GM19463 (cell line): ENCODE results near the gene TRIM67.
"Not testable (repeated sequence)": the region's sequence is repeated elsewhere in the genome, so short reads cannot be mapped to it uniquely, and the experiment has no call there.

Experiments
- ATAC-seq: cut with Tn5 transposase; IDR thresholded peaks from one replicate; pipeline ENCODE4 v1.9.1; 2021; ENCODE audit warnings: mild to moderate bottlenecking, moderate library complexity; ENCODE audit not compliant: unreplicated experiment

The TRIM67 gene

DNA sequence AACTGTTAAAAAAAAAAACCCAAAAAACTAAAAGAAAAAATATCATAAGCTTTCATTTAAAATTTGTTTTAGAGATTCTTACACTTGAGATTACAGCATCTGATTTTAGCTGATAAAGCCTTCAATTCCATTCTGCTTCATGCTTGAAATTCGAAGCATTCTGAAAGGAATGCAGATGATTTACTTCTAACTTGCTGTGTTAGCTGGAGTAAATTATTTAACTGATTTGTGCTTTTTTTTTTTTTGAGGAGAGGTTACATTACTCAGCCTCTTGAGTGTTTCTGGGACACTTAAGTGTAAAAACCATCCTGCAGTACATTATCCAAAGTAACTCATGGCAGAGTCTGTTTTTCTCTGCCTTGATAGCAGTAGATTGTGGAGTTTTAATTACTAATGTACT lies 4.5 kb upstream of the TRIM67 start:
- ATAC-seq = no peak

DNA sequence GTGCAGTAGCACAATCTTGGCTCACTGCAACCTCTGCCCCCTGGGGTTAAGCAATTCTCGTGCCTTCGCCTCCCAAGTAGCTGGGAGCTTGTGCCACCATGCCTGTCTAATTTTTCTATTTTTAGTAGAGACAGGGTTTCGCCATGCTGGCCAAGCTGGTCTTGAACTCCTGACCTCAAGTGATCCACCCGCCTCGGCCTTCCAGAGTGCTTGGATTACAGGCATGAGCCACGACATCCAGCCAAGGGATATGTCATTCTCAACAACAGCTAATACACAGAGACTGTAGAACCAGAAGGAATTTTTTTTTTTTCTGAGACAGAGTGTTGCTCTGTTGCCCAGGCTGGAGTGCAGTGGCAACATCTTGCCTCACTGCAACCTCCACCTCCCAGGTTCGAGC lies 3.7 kb upstream of the TRIM67 start:
- not testable (repeated sequence) for ATAC-seq

DNA sequence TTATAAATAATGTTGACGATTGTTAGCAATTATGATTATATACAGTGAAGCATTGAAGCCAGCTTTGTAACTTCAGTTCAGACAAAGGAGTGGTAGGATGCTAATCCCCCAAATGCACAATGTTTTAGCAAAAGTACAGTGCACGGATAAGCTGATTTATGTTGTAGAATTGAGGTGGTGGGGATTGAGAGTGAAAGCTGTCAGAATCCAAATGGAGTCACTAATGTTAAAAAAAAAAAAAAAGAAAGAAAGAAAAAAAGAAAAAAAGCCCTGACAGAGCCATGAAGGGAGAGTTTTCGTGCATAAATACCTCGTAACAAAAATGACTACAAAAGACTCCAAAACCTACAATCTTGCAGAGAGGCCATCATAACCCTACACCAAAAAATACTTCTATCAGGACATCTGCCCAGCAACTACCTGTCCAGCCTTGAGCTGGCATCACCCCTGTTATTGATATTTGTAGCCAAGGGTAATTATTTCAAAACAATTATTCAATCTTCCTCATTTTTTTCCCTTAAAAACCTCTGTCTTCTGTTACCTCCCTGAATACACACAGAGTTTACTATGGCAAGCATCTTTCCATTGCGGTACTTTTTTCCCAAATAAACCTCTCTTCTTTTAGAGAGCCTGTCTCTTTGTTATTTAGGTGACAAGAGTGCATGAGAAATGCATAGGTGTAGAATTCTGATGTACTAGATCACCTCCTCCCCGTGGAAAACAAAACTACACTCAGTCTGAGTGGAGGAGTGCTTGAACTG lies 2.5 kb upstream of the TRIM67 start:
- ATAC-seq = no peak

DNA sequence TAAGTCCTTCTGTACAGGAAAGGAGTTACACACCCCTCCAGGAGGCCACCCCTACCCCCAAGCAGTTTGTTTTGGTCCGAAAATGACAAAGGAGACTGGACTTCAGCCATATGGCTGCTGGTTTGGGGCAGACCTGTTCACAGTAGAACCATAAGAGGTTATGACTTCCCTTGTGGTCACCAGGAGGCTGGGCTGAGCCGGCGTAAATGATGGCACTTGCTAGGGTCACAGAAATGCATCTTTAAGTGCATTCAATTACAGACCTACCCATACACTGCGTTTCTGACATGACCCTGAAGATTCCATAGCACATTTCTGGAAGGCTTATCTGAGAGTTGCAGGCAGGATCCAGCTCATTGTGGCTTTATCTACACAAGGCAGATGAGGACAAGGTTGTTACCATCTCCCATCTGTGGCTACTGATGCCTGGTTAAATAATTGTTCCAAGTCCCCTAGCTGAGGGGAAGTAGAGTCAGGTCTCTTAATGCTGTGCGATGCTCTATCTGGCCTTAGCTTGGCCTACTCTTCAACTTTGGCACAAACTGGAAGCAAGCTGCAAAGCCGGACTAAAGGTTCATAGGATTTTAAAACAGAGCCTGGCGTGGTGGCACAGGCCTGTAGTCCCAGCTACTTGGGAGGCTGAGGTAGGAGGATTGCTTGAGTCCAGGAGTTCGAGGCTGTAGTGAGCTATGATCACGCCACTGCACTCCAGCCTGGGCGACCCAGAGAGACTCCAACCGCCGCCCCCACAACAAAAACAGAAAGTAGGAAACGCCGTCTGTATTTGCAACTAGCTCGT lies 1.7 kb upstream of the TRIM67 start:
- no peak for ATAC-seq

DNA sequence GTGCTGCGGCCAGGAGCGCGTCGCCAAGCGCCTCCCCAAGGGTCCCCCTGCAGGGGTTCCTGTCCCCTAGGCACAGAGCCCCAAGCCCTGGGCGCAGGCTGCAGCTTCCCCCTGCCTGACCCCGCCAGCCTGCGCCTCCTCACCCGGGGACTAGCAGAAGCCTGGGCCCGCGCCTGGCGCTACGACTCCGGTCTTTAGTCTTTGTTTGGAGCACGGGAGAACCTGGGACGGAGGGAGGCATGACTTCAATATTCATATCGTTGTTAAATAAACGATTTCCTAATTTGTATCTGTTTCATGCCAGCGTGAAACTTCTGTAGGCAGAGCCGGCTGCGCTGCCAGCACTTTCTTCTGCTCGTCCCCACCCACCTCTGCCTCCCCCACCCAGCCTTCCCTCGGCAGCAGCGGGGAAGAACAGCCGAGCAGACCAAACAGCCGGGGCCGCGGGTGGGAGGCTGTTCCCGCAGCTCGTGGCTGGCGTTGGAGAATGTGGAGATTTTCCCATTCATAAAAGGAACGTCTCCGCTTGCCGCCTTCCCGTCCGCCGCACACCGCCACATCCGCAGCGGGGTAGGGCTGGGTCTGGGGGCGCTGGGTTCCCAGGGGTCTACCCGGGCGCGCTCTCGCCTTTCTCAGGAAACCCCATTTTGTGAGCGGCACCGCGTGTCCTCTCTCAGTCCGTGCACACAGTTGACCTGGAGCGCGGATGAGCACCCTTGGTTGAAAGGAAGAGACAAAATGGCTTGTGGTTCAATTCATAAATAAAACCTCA lies 777 bp upstream of the TRIM67 start:
- ATAC-seq = no peak

DNA sequence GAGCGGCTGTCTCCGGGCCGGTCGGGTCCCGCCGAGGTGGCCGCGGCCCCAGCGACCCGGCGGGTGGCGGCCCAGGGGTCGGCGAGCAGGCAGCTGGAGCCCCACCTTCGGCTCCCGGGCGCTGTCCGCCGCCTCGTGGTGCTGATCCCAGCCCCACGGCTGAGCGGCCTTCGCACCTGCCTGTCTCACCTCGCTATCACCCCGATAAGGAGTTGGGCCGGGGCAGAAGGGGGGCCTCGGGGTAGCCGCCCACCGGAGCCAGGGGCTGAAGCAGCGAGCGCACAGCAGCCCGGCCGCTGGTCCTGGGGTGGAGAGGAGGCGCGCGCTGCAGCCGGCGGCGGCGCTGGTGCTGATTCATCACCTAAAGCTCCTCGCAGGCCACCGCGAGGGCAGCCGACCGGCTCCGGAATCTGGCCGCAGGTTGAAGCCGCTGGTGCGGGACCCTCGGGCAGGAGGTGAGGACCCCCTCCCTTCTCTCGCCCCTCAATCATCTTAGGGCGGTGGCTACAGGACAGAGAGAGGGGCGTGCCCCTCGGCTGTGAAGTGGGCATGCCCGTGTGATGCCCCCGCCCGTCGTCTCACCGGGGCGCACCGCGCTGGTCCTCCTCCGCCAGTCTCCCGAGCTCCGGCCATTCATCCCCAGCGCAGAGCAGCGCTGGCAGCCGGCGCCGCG lies 575 bp downstream of the TRIM67 start:
- no peak for ATAC-seq

DNA sequence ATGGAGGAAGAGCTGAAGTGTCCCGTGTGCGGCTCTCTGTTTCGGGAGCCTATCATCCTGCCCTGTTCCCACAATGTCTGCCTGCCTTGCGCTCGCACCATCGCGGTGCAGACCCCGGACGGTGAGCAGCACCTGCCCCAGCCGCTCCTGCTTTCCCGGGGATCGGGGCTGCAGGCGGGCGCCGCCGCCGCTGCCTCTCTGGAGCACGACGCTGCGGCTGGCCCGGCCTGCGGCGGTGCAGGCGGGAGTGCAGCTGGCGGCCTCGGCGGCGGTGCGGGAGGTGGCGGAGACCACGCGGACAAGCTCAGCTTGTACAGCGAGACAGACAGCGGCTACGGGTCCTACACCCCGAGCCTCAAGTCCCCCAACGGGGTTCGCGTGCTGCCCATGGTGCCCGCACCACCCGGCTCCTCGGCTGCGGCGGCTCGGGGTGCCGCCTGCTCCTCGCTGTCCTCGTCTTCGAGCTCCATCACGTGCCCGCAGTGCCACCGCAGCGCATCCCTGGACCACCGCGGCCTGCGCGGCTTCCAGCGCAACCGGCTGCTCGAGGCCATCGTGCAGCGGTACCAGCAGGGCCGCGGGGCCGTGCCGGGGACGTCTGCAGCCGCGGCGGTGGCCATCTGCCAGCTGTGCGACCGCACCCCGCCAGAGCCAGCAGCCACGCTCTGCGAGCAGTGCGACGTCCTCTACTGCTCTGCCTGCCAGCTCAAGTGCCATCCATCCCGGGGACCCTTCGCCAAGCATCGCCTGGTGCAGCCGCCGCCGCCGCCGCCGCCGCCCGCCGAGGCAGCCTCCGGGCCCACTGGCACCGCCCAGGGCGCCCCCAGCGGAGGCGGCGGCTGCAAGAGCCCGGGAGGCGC lies 1.3 kb downstream of the TRIM67 start:
- no peak for ATAC-seq

DNA sequence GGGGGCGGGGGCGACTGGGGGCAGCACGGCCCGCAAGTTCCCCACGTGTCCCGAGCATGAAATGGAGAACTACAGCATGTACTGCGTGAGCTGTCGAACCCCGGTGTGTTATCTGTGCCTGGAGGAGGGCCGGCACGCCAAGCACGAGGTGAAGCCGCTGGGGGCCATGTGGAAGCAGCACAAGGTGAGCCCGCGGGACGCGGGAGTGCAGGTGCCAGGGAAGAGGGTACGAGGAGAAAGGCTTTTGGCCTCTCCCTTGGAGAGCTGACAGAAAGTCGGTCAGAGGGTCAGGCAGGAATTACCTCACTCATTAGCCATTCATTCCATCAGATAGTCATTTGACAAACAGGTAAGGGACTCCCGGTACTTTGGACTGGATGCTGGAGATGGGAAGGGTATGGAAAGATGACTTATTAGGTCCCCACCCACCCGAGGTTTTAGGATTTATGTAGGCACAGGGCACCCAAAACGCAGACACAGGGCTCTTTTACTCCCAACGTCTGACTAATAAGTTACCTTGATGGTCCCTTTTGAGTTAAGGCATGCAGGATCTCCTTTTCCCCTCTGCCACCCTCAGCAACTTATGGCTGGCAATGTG lies 2.1 kb downstream of the TRIM67 start:
- ATAC-seq = no peak

DNA sequence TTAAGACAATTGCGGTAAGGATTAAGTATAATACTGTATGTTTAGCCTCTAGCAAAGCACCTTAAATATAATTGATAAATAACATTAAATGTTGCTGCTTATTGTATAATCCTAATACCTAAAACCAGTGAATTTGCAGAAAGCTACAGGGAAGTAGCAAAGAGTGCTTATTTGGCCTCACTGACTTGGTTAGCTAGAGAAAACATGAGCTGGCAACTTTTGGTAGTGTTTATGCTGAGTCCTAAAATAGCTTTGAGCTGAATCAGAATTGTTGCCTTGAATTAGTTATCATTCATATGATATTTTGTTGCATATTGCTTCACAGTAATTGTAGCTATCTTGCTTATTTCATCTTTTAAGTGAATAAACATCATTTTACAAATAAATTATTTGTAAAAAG lies 3.5 kb downstream of the TRIM67 start:
- ATAC-seq = no peak

DNA sequence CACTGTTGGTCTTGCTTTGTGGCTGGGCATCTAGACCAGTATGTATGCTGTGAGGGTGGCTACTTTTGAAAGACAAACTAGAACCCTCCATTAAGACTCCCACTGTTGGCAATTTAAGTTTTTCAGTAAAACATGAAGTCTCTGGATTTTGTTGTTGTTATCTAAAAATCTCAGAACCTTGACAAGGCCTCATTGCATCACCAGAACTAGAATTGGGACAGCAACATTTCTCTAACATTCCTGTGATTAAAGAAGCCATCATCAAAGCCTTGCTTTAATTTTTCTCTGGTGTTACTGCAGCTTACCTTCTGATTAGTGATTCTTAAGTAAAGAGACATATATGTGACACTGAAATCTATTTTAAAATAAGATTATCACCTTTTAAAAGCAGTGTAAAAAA lies 4.5 kb downstream of the TRIM67 start:
- ATAC-seq = no peak

DNA sequence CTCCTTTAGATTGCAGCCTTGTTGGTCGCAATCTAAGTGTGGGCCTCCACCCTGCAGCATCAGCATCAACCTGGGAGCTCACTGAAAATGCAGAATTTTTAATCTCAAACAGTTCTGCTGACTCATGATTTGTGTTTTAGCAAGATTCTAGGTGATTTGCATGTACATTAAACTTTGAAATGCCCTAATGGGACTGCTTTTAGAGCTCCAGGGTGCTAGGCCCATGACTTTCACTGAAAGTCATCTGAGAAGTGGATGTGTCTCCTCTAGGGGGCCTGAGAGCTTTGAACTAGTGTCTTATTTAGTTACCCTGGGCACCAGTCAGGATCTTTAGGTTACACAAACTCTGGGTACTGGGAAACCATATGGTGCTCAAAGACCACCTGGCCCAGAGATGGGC lies 9.0 kb downstream of the TRIM67 start:
- no peak for ATAC-seq

DNA sequence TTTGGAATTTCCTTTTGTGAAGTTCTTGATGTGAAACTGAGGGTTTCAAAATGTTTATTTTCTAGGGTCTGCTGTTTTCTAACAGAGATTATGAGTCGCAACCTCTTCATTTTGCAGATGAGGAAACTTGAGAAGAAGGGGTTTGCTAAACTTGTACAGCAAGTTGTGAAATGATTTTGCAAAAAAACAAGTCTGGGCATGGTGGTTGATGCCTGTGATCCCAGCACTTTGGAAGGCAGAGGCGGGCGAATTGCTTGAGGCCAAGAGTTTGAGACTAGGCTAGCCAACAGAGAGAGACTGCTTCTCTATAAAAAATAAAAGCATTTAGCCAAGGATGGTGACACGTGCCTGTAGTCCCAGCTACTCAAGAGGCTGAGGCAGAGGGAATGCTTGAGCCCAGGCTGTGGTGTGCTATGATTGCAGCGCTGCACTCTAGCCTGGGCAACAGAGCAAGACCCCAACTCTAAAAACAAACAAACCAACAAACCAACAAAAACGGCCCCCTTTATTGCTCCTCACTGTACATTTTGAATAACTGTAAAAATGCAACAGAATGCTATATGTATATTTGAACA lies 9.9 kb downstream of the TRIM67 start:
- ATAC-seq = no peak

DNA sequence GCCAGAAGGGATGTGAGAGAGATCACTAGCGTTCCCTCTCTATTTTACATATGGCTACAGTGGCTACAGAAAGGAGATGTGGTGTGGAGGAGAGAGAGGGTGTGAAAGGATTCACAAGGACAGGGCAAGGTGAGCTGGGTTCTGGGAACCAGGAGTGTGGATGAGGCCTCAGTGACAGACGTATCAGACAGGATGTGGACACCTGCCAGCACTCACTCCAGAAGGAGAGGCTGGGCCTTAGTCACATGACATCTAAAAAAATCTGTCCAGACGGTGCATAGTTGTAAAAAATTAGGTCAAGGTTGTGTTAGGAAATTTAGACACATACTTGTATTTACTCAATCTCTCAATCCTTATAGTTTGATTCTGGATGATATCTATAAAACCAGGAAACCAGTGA lies 10.6 kb downstream of the TRIM67 start:
- ATAC-seq = no peak

DNA sequence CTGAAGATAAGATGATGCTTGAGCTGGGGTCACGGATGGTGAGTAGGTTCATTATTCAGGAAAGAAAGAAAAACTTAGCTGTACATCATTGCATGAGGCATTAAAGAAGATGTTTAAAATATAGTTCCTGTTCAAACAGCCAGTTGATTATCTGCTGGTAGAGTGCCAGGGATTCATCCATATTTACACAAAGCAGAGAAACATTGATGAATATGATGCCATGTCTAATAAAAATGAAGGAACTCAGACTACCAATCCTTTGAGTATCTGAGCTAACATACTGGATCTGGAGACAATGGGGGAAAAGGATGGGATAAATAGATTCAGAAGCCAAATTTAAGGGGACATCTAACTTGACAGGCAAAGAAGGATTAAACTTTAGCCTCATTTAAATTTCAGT lies 14.6 kb downstream of the TRIM67 start:
- ATAC-seq = no peak

DNA sequence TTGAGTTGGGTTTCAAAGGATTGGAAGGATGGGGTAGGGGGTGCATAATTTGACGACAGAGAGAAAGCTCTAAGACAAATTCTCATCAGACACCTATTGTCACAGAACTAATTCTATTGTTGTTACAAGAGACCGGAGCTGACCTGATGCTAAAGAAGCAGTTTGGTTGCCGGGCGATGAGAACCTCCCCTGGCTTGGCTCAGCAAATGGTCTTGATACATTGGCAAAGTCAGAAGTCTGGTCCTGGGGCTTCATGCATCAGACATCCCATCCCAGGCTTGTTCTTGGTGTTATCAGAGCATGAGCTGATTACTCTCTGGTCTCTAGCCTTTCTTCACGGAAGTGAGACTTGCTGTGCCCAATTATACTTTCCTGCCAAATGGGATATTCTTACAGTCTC lies 15.4 kb downstream of the TRIM67 start:
- ATAC-seq = no peak

DNA sequence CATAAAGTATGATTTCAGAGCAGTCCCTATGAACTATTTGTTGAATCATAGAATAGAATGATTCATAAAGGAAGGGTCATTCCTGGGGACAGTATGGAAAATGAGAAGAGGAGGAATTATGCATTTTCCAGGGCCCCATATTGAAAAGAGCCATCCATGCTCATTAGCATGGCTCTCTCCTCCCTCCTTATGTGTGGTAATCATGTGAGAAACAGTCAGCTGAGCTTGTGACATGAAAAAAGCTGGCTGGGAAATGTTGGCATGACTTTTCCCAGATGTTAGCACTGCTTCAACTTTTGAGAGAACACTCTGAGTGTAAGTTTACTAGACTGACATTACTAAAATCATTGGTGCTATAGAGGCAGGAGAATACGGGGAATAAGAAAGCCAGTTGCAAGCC lies 16.1 kb downstream of the TRIM67 start:
- ATAC-seq = no peak

DNA sequence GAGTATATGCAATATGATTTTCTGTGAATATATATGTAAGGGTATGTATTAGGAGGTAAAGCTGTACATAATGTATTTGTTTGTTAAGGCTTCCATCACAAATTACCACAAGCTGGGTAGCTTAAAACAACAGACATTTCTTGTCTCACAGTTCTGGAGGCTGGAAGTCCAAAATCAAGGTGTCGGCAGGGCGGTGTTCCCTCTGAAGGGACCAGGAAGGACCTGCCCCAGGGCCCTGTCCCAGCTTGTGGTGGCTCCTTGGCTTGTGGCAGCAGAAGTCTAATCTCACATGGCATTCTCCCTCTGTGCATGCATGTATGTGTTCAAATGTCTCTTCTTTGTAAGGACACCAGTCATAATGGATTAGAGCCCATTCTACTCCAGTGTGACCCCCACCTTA lies 17.1 kb downstream of the TRIM67 start:
- ATAC-seq = no peak

DNA sequence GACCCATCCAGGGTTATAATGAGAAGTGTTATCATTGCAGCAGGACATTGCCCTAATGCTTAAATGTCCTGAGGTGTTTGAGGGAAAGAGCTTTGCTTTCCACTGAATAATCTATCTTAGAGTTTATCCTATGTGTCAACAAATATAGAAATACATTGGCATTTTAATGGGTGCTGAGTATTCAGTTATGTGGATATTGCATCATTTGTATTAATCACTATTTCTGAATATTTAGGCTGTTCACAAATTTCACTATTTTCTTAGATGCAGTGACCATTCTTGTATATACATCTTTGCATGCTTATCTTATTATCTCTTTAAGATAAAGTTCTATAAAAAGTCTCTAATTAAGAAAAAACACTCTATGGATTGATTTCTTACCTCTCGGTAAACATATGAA lies 18.2 kb downstream of the TRIM67 start:
- ATAC-seq = no peak

DNA sequence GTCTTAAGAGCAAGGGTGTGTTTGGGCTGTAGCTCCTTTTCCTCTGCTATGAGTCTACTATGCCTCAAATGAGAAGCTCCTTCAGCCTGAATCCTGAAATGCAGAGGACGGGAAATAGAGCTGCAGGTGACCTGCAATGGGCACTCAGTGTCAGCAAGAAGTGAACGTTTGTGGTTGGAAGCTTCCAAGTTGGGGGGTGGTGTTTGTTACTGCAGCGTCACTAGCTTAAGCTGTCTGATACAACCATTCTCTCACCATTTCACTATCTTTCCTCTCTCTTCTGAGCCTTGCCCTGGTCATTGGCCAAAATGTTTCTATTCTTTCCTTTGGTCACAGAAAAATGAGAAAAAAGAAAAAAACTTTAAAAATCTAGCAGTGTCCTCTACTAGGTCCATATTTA lies 19.4 kb downstream of the TRIM67 start:
- no peak for ATAC-seq

DNA sequence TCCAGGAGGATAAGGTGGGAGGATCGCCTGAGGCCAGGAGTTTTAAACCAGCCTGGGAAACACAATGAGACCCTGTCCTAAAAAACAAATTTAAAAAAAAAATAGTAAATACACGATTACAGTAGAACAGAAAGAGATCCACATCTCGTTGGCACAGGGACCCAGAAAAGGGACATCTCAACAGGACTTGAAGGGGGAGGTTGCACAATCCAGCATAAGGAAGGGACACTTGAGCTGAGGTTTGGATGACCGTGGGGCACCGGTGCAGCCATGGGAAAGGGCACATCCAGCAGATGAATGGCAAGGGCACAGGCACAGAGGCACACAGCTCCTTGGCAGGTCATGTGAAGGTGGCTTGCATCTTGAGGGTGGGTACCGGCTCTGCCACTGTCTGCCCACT lies 20.5 kb downstream of the TRIM67 start:
- ATAC-seq = no peak
